Measurements from ENCODE around the gene STK25.
A peak's percentile ranks its signal among the peaks of the same experiment; 100 is the strongest.
"Not testable (repeated sequence)": the region's sequence is repeated elsewhere in the genome, so short reads cannot be mapped to it uniquely, and the experiment has no call there.

Gene STK25

DNA sequence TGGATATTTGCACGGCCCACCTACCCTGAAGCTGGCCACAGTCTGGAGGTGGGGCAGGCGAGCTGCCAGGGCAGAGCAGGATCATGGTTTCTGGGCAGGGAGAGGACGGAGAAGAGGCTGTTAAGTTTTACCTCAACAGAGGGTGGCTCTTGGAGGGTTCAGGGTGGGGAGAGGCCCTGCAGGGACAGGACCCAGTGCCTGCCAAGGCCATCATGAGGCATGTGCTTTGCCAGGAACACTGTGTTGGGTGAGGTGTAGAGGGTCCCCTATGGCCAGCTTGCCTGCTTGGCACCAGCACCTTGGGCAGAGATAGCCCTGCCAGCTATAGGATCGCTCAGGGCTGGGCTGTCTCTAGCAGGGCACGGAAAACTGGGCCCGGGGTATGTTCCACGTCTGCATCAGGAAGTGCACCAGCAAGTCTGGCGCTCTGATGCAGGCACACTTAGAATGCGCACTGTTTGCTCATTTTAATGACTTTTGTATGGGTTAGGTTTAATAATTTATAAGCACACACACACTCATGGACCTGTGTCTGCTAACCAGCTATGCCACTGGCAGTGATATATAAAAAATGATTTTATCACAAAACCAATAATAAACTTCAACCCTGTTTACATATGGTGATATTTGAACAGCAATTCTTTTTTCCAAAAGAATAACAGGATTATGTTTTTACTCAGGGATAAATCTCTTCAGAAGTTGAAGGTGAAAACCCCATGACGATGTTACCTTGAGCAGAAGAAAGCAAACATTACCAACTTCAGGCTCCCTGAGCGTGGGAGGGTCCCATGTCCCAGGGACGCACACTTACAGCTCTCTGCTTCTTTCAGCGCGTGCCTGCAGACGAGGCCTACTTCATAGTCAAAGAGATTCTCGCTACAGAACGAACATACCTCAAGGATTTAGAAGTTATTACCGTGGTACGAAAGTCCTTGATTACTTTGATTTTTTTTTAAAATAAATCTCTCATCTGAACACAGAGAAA is 46.4 kb downstream of the STK25 start:
- DNase-seq = no peak

- no peak for DNase-seq
Measured at GRCh38 chr2:241460631-241461030, 47.8 kb downstream of the STK25 start.

DNA sequence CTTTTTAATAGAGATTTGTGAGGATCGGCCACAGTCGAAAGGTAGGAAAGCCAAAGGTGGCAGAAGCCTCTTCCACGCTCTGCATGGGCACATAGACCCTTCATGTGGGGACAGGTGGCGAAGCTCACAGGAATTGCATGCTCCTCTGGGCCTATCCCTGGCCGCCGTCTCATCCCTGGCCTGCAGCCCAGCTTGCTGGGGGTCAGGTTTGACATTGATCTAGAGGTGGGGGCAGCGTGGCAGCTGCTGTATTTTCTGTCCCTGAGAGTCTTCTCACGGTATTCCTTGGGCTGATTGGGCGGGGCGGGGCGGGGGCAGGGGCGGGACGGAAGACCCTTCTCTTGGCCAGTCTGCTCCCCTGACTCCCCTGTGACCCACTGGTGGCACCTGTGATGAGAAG is 48.9 kb downstream of the STK25 start:
- no peak for DNase-seq

- no peak for DNase-seq
Measured at GRCh38 chr2:241458687-241459086, 49.7 kb downstream of the STK25 start.

- DNase-seq = no peak
Measured at GRCh38 chr2:241456546-241456945, 51.8 kb downstream of the STK25 start.

DNA sequence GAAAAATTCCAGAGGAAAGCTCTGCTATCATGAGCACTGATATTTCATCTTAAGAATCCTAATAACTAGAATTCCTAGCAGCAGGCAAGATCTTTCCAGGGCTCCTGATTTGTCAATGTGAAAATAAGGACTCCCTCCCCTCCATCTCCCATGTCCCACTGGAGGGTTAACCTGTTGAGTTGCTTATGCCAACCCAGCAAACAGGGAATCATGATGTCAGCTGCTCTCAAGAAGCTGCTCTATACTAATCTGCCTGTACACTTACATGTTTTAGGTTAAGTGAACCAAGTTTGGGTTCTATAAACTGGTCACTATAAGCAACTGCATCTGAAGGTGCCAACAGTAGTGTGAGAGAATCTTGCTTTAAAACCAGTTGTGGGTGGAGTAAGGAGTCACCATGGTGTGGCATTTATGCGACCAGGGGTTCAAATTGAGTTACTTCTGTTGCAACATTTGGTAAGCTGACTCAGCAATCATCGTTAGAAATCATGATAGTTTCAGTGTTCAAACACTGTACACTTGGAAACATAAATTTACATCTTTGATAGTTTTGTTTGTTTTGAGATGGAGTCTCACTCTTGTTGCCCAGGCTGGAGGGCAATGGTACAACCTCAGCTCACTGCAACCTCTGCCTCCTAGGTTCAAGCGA is 53.4 kb downstream of the STK25 start:
- no peak for DNase-seq

GRCh38 chr2:241453919-241454318 is 54.5 kb downstream of the STK25 start:
- DNase-seq = not testable (repeated sequence)

- DNase-seq = no peak
Measured at GRCh38 chr2:241451840-241452506, 56.4 kb downstream of the STK25 start.

DNA sequence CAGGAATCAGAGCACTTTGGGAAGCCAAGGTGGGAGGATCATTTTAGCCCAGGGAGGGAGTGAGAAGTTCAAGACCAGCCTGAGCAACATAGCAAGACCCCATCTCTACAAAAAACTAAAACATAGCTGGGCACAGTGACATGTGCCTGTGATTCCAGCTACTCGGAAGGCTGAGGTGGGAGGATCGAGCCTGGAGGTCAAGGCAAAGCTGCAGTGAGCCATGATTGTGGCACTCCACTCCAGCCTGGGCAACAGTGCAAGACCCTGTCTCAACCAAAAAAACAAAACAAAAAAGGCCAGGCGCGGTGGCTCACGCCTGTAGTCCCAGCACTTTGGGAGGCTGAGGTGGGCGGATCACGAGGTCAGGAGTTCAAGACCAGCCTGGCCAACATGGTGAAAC is 58.3 kb downstream of the STK25 start:
- DNase-seq = not testable (repeated sequence)

- DNase-seq = no peak
Measured at GRCh38 chr2:241445426-241445825, 63.0 kb downstream of the STK25 start.

- peak; percentile 82 to 87 for DNase-seq
Measured at GRCh38 chr2:241443486-241444223, 64.7 kb downstream of the STK25 start.

All from stimulated activated CD4-positive, alpha-beta T cell treated with anti-CD3 and anti-CD28 coated beads, Interleukin-4, amount 100 ng/mL, for 4 hours (primary cell).